B cell (primary cell): Measurements from ENCODE around the gene DDB1. TPM values are rescaled to one million over a fixed set of nuclear protein-coding genes. Genes with fewer than 3 reads are reported as not detected.

Source experiments
- ATAC-seq: fragments of 200-7000 bp; cut with Tn5 transposase; one replicate; pipeline ENCODE4 v1.10.0; 2021; ENCODE audit warnings: low read depth, mild to moderate bottlenecking, moderate number of reproducible peaks, moderate library complexity
- CTCF ChIA-PET: fragments of 350-600 bp; sonication (Branson Sonifier 250); formaldehyde crosslinking; loops from one replicate; lab custom pipeline; 2021; ENCODE audit warnings: antibody characterized with exemption, inconsistent platforms; lab: Charles Lee
- POLR2A ChIA-PET: fragments of 350-600 bp; sonication (Branson Sonifier 250); formaldehyde crosslinking; loops from one replicate; lab custom pipeline; 2021; ENCODE audit warnings: antibody characterized with exemption; lab: Charles Lee
- DNase-seq: peaks from one replicate; pipeline ENCODE4 v3.0.0; 2013
- H2AFZ ChIP-seq: 2 replicates; pipeline ENCODE4 v1.6.1; 2012; ENCODE audit warnings: mild to moderate bottlenecking, low read depth, low read length; ENCODE audit not compliant: insufficient read depth, poor library complexity, severe bottlenecking
- H3K27ac ChIP-seq, 2 donors: 1 replicate in 1 of 2; 2 replicates in 1 of 2; pipeline ENCODE4 v1.5.1; 2012 to 2013; ENCODE audit warnings: low read length in 2 of 2, mild to moderate bottlenecking in 2 of 2, moderate library complexity in 1 of 2
- H3K27me3 ChIP-seq, 4 experiments: fragments of 200-600 bp in 1 of 4; sonication (generic) in 1 of 4; replicated peaks in 1 of 4; 1 replicate in 2 of 4; 2 replicates in 2 of 4; pipeline versions ENCODE4 v1.6.1 to v1.7.0; 2013 to 2016; ENCODE audit warnings: low read length in 3 of 4, mild to moderate bottlenecking in 2 of 4, mixed read lengths in 1 of 4, moderate library complexity in 1 of 4; ENCODE audit not compliant: insufficient read depth in 4 of 4, control insufficient read depth in 3 of 4; ENCODE audit errors: control extremely low read depth in 1 of 4
- H3K36me3 ChIP-seq, 2 experiments: replicated peaks in 1 of 2; 1 replicate in 1 of 2; 2 replicates in 1 of 2; pipeline versions ENCODE4 v1.6.1 to v1.7.1; 2013; ENCODE audit warnings: low read length in 1 of 2; ENCODE audit not compliant: insufficient read depth in 2 of 2, control insufficient read depth in 1 of 2; ENCODE audit errors: control extremely low read depth in 1 of 2, extremely low read depth in 1 of 2
- H3K4me1 ChIP-seq, 2 donors: fragments of 200-600 bp in 1 of 2; sonication (generic) in 1 of 2; 1 replicate in 1 of 2; 2 replicates in 1 of 2; pipeline versions ENCODE4 v1.5.1 to v1.6.1; 2013 to 2017; ENCODE audit warnings: low read length in 2 of 2; ENCODE audit not compliant: control insufficient read depth in 2 of 2, insufficient read depth in 2 of 2
- H3K4me2 ChIP-seq: replicated peaks from 2 replicates; pipeline ENCODE3; 2012; ENCODE audit warnings: mild to moderate bottlenecking, low read depth, low read length; ENCODE audit not compliant: poor library complexity, severe bottlenecking
- H3K4me3 ChIP-seq, 5 experiments: fragments of 200-600 bp in 1 of 5; sonication (generic) in 1 of 5; 1 replicate in 3 of 5; 2 replicates in 2 of 5; pipeline versions ENCODE4 v1.5.1 to v1.7.0; 2011 to 2016; ENCODE audit warnings: low read length in 4 of 5, mild to moderate bottlenecking in 4 of 5, low read depth in 2 of 5, control low read depth in 1 of 5, moderate library complexity in 1 of 5; ENCODE audit not compliant: insufficient read depth in 1 of 5; ENCODE audit errors: control extremely low read depth in 1 of 5, extremely low read depth in 1 of 5
- H3K79me2 ChIP-seq: fragments of 200-600 bp; sonication (generic); one replicate; pipeline ENCODE4 v1.6.0; 2016; ENCODE audit warnings: low read length; ENCODE audit not compliant: control insufficient read depth, insufficient read depth
- H3K9ac ChIP-seq: fragments of 200-600 bp; sonication (generic); 2 replicates; pipeline ENCODE4 v1.6.1; 2017; ENCODE audit warnings: mild to moderate bottlenecking, low read length, moderate library complexity
- H3K9me3 ChIP-seq, 3 donors: one replicate each; pipeline versions ENCODE4 v1.6.1 to v1.7.1; 2013; ENCODE audit warnings: low read length in 2 of 3; ENCODE audit not compliant: control insufficient read depth in 2 of 3, insufficient read depth in 1 of 3; ENCODE audit errors: control extremely low read depth in 1 of 3
- H4K20me1 ChIP-seq: 2 replicates; pipeline ENCODE4 v1.6.0; 2012; ENCODE audit warnings: mild to moderate bottlenecking, low read length; ENCODE audit not compliant: insufficient read depth, control insufficient read depth, poor library complexity, severe bottlenecking
- H3K27ac Mint-ChIP-seq: one replicate; pipeline ENCODE4 v1.8.0; 2021; ENCODE audit warnings: mixed read lengths
- H3K27me3 Mint-ChIP-seq: one replicate; pipeline ENCODE4 v1.8.0; 2021; ENCODE audit warnings: mixed read lengths
- H3K4me1 Mint-ChIP-seq: one replicate; pipeline ENCODE4 v1.8.0; 2021; ENCODE audit warnings: mixed read lengths
- H3K4me3 Mint-ChIP-seq: one replicate; pipeline ENCODE4 v1.8.0; 2021; ENCODE audit warnings: mixed read lengths
- H3K9me3 Mint-ChIP-seq: one replicate; pipeline ENCODE4 v1.8.0; 2022; ENCODE audit warnings: mixed read lengths; ENCODE audit not compliant: insufficient read depth
- CTCF ChIP-seq: fragments of 200-600 bp; IDR thresholded peaks from one replicate; pipeline ENCODE4 v1.8.0; 2022; ENCODE audit warnings: antibody characterized with exemption, mild to moderate bottlenecking
- EZH2 ChIP-seq: IDR thresholded peaks from 2 replicates; pipeline ENCODE4 v1.6.1; 2012; ENCODE audit warnings: borderline replicate concordance, low read depth, mild to moderate bottlenecking, moderate library complexity, low read length; ENCODE audit not compliant: insufficient read depth, poor library complexity, severe bottlenecking
- WGBS: methylation state at CpG from one replicate; pipeline ENCODE4 v1.1.5; 2013; ENCODE audit warnings: missing lambda C conversion rate; ENCODE audit not compliant: insufficient coverage; 5-methylcytosine and 5-hydroxymethylcytosine counted together
- intact Hi-C: fragments of 100-400 bp; cut with micrococcal nuclease; formaldehyde crosslinking; loops from one replicate; pipeline ENCODE4 v1.10.0; 2022
- polyA plus RNA-seq: library from polyadenylated mRNA; depleted of rRNA; stranded (reverse); fragments of >200 nt; gene quantifications from 2 replicates; pipeline ENCODE4 v1.2.3, GENCODE V29; 2012
- total RNA-seq, 2 donors: library from RNA; stranded (reverse); fragments of 120-200 nt in 1 of 2; gene quantifications; 1 replicate in 1 of 2; 2 replicates in 1 of 2; pipeline versions ENCODE4 v1.2.3 to v1.2.4, GENCODE V29; 2013 to 2022

DDB1 gene
- total and polyA plus RNA-seq, 2 donors (not counting 1 experiment from before 2014, with no cell fraction given), result 52.4 to 155 TPM

- ATAC-seq, result no peak
- H3K9me3 Mint-ChIP-seq, result no peaks in the 10 kb centered on the region
- H3K9ac ChIP-seq, result no peak overlapping the region
Measured at GRCh38 chr11:61367406-61367805, 34.5 kb upstream of the DDB1 start.

More at GRCh38 chr11:61367406-61367805, 34.5 kb upstream of the DDB1 start:
- peaks cover 7% of the 10 kb centered on the region for H4K20me1 ChIP-seq
- H3K9me3 ChIP-seq, result no peaks in the 10 kb centered on the region
- H3K36me3 ChIP-seq, result peaks cover 0 to 57% of the 10 kb centered on the region in 2 experiments
- TF ChIP-seq EZH2, result no peak
- TF ChIP-seq CTCF, result no peak
- WGBS, result 93% methylated on average over 2 of the region's 6 CpGs
- H3K79me2 ChIP-seq, result peaks cover 20% of the 10 kb centered on the region
- intact Hi-C loops, result no loop called here
- Mint-ChIP-seq H3K4me1 (peaks cover 15% of the 10 kb centered on the region), H3K27ac (no peak overlapping the region), H3K27me3 (no peaks in the 10 kb centered on the region), H3K4me3 (no peak overlapping the region)
- no peak overlapping the region for H3K4me3 ChIP-seq
- no peak for DNase-seq
- H3K27ac ChIP-seq, result no peak overlapping the region
- peaks cover 10 to 11% of the 10 kb centered on the region in 2 donors for H3K4me1 ChIP-seq
- H3K4me2 ChIP-seq, result no peak overlapping the region
- CTCF ChIA-PET, result interaction anchor here (2.0 to 20.9 kb wide), 3 partner anchors 18 to 68 kb away, joined by 6 to 436 read pairs (median 60); partner anchors contain the start of genes DDB1 and TKFC
- no peak overlapping the region for H2AFZ ChIP-seq
- POLR2A ChIA-PET, result interaction anchor here (0.8 to 1.2 kb wide), 2 partner anchors 9 to 25 kb away, joined by 3 to 4 read pairs; partner anchors contain the start of gene TMEM216
- no peaks in the 10 kb centered on the region for H3K27me3 ChIP-seq
